Bronchial epithelial cell (primary cell): ENCODE results near the gene KLC4. TPM values are rescaled to one million over a fixed set of nuclear protein-coding genes. Genes with fewer than 3 reads are reported as not detected.

Experiments used
- DNase-seq: peaks from one replicate; pipeline ENCODE4 v3.0.0-alpha.2; 2010; ENCODE audit warnings: low read depth
- FAIRE-seq: peaks from 2 replicates; lab custom pipeline; 2011; peaks lifted over from hg19 to GRCh38; lab: Jason Lieb, UNC
- H3K27me3 ChIP-seq: 2 replicates; pipeline ENCODE4 v1.5.1; 2011; ENCODE audit warnings: low read length; ENCODE audit not compliant: control insufficient read depth, insufficient read depth
- H3K36me3 ChIP-seq: 2 replicates; pipeline ENCODE4 v1.5.1; 2011; ENCODE audit warnings: low read length; ENCODE audit not compliant: control insufficient read depth, insufficient read depth
- H3K4me3 ChIP-seq: 2 replicates; pipeline ENCODE4 v1.5.1; 2011; ENCODE audit warnings: mild to moderate bottlenecking, low read depth, low read length, control low read depth
- total RNA-seq: library from RNA; depleted of rRNA; stranded (reverse); fragments of >200 nt; gene quantifications from 2 replicates; pipeline ENCODE4 v1.2.1, GENCODE V29; 2014
- TF ChIP-seq, protein P1 (sequence below): IDR thresholded peaks from 2 replicates; pipeline ENCODE4 v1.5.1; 2011; ENCODE audit warnings: mild to moderate bottlenecking, moderate library complexity, low read length, control low read depth, inconsistent platforms; ENCODE audit not compliant: insufficient read depth, severe bottlenecking

KLC4 gene
- total RNA-seq, 1 donor from 2014 or later: 14.5 TPM

DNA sequence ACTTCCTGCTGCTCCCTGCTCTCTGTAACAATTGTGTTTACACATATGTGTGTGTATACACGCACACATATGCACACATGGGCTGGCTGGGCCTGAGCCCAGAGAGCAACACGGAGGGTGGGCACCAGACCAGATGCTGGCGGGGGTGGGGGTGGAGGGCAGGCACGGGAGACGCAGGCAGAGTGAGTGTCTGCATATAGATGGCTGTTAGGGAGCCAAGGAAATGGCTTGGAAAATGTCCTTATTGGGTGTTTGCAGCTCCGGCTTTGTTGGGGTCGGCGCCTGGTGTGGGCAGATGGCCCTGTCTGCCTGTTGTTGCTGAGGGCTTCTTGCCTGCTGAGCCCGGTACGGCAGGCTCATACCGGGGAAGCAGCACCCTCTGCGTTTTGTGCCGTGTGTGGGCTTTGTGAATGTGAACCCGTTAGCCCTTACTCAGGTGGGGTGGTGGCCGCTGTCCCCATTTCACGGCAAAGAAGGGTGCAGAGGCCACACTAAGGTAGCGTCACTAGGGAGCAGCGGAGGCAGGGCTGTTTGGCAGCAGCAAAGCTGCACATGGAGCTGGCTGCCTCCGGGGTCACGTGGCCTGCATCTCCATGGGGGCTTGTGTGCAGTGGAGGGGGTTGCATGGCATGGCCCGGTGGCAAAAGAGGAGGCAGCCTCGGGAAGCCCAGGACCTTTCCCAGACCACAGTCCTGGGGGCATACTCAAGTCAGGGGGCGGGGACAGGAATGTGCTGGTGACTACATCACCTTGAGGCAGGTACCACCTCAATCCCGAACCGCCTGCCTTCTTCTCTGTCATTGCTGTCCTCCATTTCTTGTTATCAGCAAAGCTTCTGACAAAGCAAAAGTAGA is 64.3 kb downstream of the KLC4 start:
- no peak for FAIRE-seq
- H3K27me3 ChIP-seq: no peaks in the 10 kb centered on the region
- TF ChIP-seq, protein P1, sequence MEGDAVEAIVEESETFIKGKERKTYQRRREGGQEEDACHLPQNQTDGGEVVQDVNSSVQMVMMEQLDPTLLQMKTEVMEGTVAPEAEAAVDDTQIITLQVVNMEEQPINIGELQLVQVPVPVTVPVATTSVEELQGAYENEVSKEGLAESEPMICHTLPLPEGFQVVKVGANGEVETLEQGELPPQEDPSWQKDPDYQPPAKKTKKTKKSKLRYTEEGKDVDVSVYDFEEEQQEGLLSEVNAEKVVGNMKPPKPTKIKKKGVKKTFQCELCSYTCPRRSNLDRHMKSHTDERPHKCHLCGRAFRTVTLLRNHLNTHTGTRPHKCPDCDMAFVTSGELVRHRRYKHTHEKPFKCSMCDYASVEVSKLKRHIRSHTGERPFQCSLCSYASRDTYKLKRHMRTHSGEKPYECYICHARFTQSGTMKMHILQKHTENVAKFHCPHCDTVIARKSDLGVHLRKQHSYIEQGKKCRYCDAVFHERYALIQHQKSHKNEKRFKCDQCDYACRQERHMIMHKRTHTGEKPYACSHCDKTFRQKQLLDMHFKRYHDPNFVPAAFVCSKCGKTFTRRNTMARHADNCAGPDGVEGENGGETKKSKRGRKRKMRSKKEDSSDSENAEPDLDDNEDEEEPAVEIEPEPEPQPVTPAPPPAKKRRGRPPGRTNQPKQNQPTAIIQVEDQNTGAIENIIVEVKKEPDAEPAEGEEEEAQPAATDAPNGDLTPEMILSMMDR: no peak

DNA sequence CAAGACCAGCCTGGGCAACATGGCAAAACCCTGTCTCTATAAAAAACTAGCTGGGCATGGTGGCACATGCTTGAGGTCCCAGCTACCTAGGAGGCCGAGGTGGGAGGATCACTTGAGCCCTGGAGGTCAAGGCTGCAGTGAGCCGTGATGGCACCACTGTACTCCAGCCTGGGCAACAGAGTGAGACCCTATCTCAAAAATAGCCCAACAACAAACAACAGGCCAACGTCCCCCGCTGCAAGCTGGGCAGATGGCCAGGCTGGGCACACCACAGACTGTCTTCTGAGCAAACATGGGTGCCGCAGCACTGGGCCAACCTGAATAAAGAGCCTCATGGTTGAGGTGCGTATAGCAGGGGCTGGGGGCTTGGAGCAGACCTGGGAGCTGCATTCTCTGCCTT is 65.0 kb downstream of the KLC4 start:
- no peak for FAIRE-seq
- TF ChIP-seq, protein P1: no peak
- no peaks in the 10 kb centered on the region for H3K36me3 ChIP-seq
- H3K27me3 ChIP-seq: no peaks in the 10 kb centered on the region
- H3K4me3 ChIP-seq: no peak overlapping the region
- no peak for DNase-seq

More for the DNA sequence above, 64.3 kb downstream of the KLC4 start:
- H3K4me3 ChIP-seq: no peak overlapping the region
- no peaks in the 10 kb centered on the region for H3K36me3 ChIP-seq
- no peak for DNase-seq

Other genes with a start within 250 kb of the KLC4 start
- 94.5 and 109 TPM in 2 replicates for gene RPL7L1, start 180.0 kb upstream of the KLC4 start, total RNA-seq
- gene PTCRA, start 143.6 kb upstream of the KLC4 start, total RNA-seq: not detected in 2 replicates
- 9.7 and 14.0 TPM in 2 replicates for gene CNPY3, start 130.2 kb upstream of the KLC4 start, total RNA-seq
- 0.26 TPM in 1 of 2 replicates, not detected in the other for gene GNMT, start 98.9 kb upstream of the KLC4 start, total RNA-seq
- gene PEX6, start 80.5 kb upstream of the KLC4 start, total RNA-seq: 25.0 and 32.1 TPM in 2 replicates
- gene PPP2R5D, start 75.1 kb upstream of the KLC4 start, total RNA-seq: 20.2 and 27.6 TPM in 2 replicates
- 55.2 and 62.4 TPM in 2 replicates for gene MEA1, start 45.7 kb upstream of the KLC4 start, total RNA-seq
- 60.4 and 70.6 TPM in 2 replicates for gene KLHDC3, start 45.4 kb upstream of the KLC4 start, total RNA-seq
- 84.7 and 97.1 TPM in 2 replicates for gene RRP36, start 38.0 kb upstream of the KLC4 start, total RNA-seq
- gene CUL7, start 5.8 kb upstream of the KLC4 start, total RNA-seq: 16.9 and 20.5 TPM in 2 replicates
- 32.8 and 50.3 TPM in 2 replicates for gene MRPL2, start 197 bp upstream of the KLC4 start, total RNA-seq
- 53.2 and 69.5 TPM in 2 replicates for gene PTK7, start 16.7 kb downstream of the KLC4 start, total RNA-seq
- 10.8 and 20.1 TPM in 2 replicates for gene SRF, start 111.6 kb downstream of the KLC4 start, total RNA-seq
- 29.0 and 36.4 TPM in 2 replicates for gene CUL9, start 122.6 kb downstream of the KLC4 start, total RNA-seq
- gene DNPH1, start 169.8 kb downstream of the KLC4 start, total RNA-seq: 59.8 and 75.4 TPM in 2 replicates
- not detected in 2 replicates for gene TTBK1, start 183.8 kb downstream of the KLC4 start, total RNA-seq
- not detected in 2 replicates for gene SLC22A7, start 238.6 kb downstream of the KLC4 start, total RNA-seq
- gene CRIP3, start 249.2 kb downstream of the KLC4 start, total RNA-seq: not detected in 2 replicates